NCI-H1105 (cell line): ENCODE data around the gene TRAPPC6A.
A peak's percentile ranks its signal among the peaks of the same experiment; 100 is the strongest.

Source experiments
- DNase-seq: peaks from one replicate; lab custom pipeline; 2025; lab: John Stamatoyannopoulos, UW

The TRAPPC6A gene, protein sequence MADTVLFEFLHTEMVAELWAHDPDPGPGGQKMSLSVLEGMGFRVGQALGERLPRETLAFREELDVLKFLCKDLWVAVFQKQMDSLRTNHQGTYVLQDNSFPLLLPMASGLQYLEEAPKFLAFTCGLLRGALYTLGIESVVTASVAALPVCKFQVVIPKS

DNA sequence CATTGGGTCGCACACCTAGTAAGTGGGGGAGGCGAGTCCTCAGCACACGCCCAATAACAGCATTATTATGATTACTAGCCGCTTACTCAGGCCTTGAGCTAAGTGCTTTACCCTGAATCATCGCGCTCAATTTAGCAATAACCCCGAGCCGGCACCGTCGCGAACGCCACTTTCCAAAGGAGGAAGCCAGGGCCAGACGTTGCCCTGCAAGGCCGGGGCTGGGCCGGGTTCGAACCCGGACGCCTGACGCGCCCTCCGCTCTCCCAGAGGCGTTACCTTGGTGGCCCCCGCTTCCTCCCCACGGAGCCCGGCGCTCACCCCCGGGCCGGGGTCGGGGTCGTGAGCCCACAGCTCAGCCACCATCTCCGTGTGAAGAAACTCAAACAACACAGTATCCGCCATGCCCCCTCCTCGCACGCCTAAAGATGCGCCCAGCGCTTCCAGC is at the start of gene TRAPPC6A:
Gene TRAPPC6A (minus strand): TSS at position 421 of the 445 bp plus-strand sequence. CDS start 19 bp downstream, at position 402.
- no peak for DNase-seq

DNA sequence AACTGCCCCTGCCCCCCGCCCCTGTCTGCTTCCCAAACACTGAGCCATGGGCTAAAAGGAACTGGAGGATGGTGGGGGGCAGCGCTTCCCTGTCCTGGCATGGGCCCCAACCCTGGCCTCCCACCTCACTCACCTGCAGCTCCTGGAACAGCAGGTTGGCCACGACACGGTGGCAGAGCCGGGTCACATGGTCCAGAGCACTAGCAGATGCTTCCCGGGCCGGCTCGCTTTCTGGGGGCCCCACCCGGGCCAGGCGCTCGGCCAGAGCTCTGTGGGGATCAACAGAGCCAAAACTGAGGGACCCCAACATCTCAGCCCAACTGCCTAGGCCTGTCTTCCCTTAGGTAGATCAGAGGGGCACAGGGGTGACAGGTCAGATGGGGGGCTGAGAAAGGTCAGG is 46.6 kb upstream of the TRAPPC6A start:
- DNase-seq: no peak

DNA sequence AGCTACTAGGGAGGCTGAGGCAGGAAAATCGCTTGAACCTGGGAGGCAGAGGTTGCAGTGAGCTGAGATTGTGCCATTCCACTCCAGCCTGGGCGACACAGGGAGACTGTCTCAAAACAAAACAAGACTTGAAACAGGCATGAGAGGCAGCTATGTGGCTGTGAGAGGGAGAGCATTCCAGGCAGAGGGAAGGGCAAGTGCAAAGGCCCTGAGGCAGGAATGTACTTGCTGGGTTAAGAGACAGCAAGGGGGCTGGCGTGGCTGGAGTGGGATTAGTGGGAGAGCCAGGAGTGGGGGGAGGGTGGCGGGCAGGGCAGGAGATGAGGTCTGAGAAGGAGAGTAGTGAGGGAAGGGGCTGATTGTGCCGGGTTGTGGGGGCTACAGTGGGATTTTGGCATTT is 45.8 kb upstream of the TRAPPC6A start:
- DNase-seq: no peak

DNA sequence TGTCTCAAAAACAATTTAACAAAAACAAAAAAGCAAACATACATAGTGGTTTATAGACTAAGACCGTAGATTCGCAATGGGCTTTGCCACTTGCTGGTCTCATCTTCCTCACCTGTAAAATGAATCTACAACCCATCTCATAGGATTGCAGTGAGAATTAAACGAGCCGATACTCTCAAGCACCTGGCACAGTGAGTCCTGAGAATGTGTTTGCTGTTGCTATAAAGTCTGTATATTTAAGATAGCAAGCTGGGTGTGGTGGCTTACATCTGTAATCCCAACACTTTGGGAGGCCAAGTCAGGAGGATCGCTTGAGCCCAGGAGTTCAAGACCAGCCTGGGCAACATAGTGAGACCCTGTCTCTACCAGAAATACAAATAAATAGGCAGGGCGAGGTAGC is 44.7 kb upstream of the TRAPPC6A start:
- no peak for DNase-seq

DNA sequence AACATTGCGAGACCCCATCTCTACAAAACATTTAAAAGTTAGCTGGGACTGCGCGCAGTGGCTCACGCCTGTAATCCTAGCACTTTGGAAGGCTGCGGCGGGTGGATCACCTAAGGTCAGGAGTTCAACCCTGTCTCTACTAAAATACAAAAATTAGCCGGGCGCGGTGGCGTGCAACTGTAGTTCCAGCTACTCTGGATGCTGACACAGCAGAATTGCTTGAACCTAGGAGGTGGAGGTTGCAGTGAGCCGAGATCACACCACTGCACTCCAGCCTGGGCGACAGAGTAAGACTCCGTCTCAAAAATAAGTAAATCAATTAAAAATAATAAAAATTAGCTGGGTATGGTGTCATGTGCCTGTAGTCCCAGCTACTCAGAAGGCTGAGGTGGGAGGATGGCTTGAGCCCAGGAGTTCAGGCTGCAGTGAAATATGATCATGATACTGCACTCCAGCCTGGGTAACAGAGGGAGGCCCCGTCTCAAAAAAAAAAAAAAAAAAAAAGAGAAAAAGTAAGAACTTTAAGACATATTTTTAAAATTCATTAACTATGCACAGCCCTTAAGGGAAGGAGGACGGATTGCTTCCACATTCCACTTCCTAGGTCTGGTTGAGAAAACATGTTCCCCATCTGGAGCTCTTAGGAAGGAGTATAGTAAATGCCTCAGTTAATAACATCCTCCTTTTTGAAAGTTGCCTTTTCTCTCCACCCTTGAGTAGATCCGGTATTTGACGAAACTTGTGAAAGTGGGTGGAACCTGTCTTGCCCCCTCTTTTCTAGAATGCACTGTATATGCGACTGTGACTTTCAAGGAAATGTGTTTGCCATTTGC is 41.1 kb upstream of the TRAPPC6A start:
- DNase-seq: no peak

DNA sequence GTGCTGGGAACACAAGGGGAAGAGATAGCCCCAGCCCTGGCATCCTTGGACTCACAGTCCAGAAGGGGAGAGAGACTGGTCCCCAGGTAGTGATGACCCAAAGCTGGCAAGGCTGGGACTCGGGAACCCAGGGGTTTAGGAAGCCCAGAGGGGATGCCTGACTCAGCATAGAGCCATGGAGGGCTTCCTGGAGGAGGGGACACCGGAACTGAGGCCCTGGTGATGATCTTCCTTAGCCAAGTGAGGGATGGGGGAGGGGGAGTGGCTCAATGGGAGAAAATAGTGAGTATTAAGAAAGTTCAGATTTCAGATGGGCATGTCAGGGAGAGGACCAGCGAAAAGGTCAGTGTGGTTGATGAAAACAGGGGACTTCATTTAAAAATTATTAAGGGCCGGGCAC is 40.4 kb upstream of the TRAPPC6A start:
- DNase-seq: no peak

DNA sequence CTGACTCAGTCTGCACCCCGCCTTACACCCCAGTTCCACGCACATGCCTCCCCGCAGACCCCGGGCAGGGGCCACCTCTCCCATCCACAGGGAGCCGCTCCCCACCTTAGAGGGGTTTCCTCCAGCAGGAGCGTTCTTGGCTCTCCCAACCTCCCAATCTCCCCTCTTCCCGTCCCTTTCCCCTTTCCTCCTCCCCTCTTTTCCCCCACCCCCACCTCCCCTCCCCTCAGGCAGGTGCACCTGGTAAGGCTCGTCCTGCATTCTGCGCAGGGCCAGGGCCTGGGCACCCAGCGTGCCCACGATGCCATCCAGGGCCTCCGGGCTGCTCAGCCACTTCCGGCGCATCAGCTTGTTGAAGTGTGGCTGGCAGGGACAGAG is 39.9 kb upstream of the TRAPPC6A start:
- no peak for DNase-seq

DNA sequence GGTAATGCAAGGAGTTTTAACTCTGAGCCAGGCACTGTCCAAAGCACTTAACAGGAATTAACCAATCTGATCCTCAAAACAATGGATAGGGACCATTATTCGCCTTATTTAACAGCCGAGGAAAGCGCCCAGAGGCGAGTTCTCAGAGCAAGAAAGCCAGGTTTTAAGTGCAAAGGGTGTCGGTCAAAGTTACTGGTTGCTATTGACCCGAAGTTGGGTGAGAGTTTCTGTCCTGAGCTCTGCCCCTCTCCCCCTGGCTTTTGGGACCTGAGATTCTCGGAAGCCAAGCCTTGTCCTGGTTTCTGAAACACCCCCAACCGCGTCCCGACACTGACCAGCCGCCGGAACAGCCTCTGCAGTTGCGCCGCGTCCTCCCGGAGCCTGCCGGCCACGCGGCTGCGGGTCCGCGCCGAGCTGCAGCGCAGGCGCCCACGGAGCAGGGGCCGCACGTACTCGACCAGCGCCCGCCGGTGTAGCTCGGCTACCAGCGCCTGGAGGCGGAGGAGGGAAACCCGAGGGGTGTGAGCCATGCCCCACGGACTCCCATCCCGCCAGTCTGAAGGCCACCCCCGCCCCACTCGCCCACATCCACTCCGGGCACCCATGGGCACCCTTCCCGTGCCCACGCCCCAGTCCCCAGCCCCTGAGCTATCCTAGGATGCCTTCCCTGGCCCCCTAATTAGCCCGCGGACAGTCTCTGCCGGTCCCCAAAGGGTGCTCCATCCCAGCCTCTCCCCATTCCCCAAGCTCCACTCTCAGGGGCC is 39.3 kb upstream of the TRAPPC6A start:
- no peak for DNase-seq

DNA sequence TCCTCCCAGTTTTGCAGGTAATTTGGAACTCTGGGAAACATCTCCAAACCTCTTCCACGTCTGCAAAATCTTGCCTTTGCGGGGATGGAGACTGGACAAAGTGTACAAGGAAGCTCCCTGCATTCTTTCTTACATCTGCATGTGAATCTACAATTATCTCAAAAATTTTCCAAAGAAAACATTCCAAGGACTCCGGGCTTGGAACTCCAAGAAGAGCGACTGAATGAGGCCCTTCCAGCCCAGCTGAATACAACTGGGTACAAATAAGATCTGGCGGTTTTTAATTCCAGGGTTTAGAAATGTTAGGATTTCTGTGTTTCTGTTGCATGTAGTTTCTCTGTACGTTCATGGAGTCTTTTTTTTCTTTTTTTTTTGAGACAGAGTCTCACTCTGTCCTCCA is 38.6 kb upstream of the TRAPPC6A start:
- no peak for DNase-seq

DNA sequence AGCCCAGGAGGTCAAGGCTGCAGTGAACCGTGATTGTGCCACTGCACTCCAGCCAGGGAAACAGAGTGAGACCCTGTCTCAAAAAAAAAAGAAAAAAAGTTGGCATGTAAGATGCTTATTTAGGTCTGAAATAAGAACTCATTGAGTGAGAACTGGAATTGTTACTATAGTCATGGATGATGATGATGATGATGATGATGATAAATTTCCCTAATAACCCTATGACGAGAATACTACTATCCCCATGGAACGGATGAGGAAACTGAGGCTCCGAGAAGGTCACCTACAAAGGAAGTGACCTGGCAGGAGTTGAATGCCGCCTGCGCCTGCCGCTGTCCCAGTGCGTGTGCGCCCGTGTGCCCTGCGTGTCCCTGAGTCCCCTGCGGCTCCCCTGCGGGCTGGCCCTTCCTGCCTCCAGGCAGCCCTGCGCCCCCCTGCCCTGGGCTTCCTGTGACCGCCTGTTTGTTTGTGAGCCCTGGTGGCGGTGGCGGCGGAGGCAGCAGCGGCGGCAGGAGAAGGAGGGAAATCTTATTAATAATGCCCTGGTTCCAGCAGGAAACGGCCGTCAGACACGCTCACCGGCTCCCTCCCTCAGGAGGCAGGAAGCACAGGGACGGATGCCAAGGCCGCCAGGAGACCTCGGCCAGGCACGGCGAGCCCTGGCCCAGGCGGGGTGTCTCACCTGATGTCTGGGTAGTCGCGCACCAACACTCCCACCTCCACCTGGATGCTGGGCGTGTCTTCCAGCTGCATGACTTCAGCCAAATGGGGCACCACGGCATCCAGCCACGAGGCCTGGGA is 37.6 kb upstream of the TRAPPC6A start:
- DNase-seq: peak; percentile 48

DNA sequence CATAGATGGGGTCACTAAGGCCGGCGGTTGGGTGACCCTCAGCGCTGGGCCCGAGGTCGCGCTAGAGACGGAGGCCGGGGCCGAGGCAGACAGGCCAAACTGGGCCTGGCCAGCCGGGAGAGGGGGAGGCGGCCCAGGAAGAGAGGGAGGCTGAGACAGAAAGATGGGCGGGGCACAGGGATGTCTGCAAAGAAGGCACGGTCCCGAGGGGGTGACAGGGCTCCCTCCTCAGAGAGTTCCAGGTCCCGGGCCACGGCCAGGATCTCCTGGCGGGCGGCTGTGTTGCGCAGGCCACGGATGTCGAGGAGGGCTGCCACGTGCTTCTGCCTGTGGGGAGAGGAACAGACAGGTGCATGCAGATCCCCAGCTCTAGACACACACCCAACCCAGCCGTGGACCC is 35.0 kb upstream of the TRAPPC6A start:
- no peak for DNase-seq

DNA sequence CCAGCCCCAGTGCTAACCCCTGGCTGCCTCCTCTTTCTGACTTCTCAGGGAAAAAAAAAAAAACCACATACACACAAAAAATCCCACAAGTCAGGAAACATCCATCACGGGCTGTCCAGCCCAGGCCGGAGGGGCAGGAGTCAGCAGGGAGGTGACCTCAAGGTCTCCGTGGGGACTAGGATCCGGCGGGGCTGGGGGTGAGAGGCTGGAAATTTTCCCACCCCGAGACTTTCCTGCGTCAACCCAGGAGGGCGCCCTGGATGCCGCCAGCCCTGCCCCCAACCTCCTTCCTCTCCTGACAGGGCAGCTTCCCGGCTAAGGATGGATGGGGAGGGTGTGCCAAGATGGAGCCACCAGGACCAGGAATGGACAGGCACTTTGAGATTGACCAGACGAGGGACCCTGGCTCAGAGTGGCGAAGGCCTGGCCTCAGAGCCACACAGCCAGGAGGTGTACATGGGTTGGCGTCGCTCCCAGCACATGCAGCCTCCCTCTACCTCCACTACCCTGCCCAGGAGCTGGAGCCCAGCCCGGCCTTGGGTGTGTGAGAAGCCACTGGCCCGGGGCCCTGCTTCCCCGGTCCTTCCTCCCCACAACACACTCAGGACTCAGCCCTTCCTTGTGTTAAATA is 33.8 kb upstream of the TRAPPC6A start:
- no peak for DNase-seq

DNA sequence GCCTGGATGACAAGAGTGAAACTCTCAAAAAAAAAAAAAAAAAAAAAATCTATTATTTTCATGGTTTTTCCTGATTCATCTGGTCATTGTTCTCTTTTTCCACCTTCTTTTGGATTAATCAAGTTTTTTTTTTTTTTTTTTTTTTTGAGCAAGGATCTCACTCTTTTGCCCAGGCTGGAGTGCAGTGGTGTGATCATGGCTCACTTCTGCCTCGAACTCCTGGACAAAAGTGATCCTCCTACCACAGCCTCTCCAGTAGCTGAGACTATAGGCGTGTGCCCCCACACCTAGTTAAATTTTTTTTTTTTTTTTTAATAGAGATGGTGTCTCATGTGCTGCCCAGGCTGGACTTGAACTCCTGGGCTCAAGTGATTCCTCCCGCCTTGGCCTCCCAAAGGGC is 28.3 kb upstream of the TRAPPC6A start:
- no peak for DNase-seq

DNA sequence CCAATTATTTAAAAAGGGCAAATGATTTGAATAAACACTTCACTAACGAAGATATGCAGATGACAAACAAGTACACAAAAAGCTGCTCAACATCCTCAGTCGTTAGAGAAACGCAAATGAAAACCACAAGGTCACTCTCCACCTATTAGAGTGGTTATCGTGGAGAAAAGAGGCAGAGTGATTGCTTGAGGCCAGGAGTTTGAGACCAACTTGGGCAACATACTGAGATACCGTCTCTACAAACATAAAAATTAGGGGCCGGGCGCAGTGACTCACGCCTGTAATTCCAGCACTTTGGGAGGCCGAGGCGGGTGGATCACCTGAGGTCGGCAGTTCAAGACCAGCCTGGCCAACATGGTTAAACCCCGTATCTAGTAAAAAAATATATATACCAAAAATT is 27.8 kb upstream of the TRAPPC6A start:
- no peak for DNase-seq

DNA sequence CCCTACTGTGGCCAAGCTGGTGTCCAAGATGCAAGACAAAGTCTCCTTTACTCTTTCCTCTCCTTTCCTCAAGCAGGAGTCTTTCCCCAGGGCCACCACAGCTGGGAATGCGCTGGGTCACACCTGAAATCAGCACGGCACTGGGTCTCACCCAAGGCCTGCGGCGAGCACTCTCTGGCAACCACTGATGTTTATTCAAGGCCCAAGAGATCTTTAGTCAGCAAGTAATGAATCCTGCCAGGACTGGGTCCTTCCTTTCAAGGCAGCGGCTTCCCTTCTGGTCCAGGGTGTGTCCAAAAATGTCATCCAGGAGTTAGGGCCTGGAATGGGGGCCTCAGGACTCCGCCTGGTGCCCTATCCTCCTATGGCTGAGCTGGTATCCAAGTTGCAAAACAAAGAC is 24.6 kb upstream of the TRAPPC6A start:
- DNase-seq: no peak

DNA sequence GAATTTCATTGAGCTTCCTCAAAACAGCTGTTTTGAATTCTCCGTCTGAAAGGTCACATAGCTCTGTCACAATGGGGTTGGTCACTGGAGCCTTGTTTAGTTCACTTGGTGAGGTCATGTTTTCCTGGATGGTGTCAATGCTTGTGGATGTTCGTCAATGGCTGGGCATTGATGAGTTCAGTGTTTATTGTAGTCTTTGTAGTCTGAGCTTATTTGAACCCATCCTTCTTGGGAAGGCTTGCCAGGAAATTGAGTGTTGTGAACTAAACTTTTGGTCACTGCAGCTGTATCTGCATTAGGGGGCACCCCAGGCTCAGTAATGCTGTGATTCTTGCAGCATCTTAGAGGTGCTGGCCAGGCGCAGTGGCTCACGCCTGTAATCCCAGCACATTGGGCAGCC is 22.5 kb upstream of the TRAPPC6A start:
- DNase-seq: no peak

DNA sequence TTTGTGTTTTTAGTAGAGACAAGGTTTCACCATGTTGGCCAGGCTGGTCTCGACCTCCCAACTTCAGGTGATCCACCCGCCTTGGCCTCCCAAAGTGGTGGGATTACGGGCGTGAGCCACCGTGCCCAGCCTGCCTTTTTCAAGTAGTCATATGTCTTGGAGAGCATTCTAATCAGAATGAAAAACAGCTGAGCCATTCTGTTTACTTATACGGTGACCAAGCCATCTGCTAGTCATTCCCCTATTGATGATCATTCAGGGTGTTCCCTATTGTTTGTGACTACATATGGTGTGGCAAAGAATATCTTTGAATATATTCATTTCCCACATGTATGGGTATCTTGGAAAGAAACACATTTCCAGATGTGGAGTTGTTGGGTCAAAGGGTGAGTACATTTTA is 17.7 kb upstream of the TRAPPC6A start:
- no peak for DNase-seq

DNA sequence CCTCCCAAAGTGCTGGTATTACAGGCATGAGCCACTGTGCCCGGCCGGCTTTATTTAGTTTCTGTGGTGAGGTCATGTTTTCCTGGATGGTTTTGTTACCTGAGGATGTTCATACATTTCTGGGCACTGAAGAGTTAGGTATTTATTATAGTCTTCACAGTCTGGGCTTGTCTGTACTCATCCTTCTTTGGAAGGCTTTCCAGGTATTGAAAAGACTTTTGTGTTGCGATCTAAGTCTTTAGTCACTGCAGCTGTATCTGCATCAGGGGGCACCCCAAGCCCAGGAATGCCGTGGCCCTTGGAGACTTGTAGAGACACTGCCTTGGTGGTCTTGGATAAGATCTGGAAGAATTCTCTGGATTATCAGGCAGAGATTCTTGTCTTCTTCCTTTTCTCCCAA is 13.3 kb upstream of the TRAPPC6A start:
- DNase-seq: no peak

DNA sequence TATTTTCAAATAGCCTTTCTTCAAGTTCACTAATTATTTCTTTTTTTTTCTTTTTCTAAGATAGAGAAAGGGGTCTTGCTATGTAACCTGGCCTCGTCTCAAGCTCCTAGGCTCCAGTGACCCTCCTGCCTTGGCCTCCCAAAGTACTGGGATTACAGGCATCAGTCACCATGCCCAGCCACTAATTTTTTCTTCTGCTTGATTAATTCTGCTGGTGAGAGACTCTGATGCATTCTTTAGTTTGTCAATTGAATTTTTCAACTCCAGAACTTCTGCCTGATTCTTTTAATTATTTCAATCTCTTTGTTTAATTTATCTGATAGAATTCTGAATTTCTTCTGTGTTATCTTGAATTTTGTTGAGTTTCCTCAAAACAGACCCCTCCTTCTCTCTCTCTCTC is 11.9 kb upstream of the TRAPPC6A start:
- DNase-seq: no peak

DNA sequence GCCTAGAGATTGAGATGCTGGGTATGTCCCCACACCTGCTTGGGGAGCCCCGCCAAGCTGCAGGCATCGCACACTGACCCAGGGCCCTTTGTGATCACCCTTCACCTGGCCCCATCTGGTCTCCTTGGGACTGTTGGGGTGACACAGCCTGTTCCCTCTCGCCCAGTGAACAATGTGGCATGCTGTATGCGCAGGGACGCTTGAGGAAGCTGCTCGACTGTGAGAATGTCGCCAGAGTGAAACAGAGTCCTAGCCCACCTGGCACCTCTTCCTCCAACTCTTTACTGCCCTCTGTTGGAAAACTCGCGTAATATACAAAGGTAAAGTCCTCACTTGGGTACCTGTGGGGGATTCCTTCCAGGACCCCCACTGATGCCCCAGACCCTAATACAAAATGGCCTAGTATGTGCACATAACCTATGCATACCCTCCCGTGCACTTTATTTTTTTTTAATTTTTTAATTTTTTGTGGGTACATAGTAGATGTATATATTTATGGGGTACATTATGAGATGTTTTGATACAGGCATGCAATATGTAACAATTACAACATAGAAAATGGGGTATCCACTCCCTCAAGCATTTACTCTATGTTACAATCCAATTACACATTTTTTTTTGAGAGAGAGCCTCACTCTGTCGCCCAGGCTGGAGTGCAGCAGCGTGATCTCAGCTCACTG is 9.5 kb upstream of the TRAPPC6A start:
- DNase-seq: peak; percentile 58
